Choroid plexus epithelial cell (primary cell): ENCODE results near the gene SPG7.

Experiments
- DNase-seq: peaks from one replicate; pipeline ENCODE4 v3.0.0-alpha.2; 2010; ENCODE audit warnings: low read depth
- H3K4me3 ChIP-seq: 2 replicates; pipeline ENCODE4 v1.5.1; 2011; ENCODE audit warnings: low read depth, mild to moderate bottlenecking, control low read depth, low read length, moderate library complexity
- CTCF ChIP-seq: conservative IDR thresholded peaks from 2 replicates; pipeline ENCODE4 v1.5.1; 2011; ENCODE audit warnings: low read depth, mild to moderate bottlenecking, control low read depth, inconsistent platforms, low read length, moderate library complexity

Gene SPG7

GRCh38 chr16:89579351-89579750 lies 71.1 kb downstream of the SPG7 start:
- no peak overlapping the region for H3K4me3 ChIP-seq
- no peak for TF ChIP-seq CTCF
- no peak for DNase-seq

GRCh38 chr16:89581045-89581695 lies 73.0 kb downstream of the SPG7 start:
- no peak overlapping the region for H3K4me3 ChIP-seq
- no peak for TF ChIP-seq CTCF
- DNase-seq, result peak; percentile 99

- TF ChIP-seq CTCF, result no peak
- peak; percentile 94 for DNase-seq
- no peak overlapping the region for H3K4me3 ChIP-seq
Measured at GRCh38 chr16:89581861-89582563, 73.8 kb downstream of the SPG7 start.

- no peak for TF ChIP-seq CTCF
- H3K4me3 ChIP-seq, result no peak overlapping the region
- no peak for DNase-seq
Measured at GRCh38 chr16:89582614-89583196, 74.5 kb downstream of the SPG7 start.

GRCh38 chr16:89583197-89583894 lies 75.1 kb downstream of the SPG7 start:
- DNase-seq, result no peak
- H3K4me3 ChIP-seq, result no peak overlapping the region
- no peak for TF ChIP-seq CTCF

GRCh38 chr16:89583895-89584644 lies 75.9 kb downstream of the SPG7 start:
- DNase-seq, result no peak
- no peak for TF ChIP-seq CTCF
- H3K4me3 ChIP-seq, result no peak overlapping the region
